ENCODE measurements around the gene RAPGEF6.
A peak's percentile ranks its signal among the peaks of the same experiment; 100 is the strongest.

Gene RAPGEF6

DNA sequence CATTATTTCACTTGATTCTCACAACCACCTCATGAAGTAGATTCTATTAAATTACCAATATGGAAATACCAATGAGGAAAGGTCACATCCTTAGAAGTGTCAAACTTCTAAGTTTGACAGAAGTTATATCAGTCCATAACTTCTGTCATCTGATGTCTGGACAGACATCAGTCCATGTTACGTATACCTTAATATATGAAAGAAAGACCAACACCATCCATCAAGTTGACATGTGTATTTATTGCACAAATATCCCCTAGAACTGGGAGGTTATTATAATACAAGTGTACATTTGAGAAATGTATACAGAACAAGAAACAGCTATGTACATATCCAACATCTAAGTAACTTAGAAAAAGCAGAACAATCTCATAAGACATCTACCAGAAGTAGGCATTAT lies 6.5 kb upstream of the RAPGEF6 start:
- TF ChIP-seq, protein P1, sequence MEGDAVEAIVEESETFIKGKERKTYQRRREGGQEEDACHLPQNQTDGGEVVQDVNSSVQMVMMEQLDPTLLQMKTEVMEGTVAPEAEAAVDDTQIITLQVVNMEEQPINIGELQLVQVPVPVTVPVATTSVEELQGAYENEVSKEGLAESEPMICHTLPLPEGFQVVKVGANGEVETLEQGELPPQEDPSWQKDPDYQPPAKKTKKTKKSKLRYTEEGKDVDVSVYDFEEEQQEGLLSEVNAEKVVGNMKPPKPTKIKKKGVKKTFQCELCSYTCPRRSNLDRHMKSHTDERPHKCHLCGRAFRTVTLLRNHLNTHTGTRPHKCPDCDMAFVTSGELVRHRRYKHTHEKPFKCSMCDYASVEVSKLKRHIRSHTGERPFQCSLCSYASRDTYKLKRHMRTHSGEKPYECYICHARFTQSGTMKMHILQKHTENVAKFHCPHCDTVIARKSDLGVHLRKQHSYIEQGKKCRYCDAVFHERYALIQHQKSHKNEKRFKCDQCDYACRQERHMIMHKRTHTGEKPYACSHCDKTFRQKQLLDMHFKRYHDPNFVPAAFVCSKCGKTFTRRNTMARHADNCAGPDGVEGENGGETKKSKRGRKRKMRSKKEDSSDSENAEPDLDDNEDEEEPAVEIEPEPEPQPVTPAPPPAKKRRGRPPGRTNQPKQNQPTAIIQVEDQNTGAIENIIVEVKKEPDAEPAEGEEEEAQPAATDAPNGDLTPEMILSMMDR (IDR thresholded peaks at IDR 0.05; ENCODE audit: extremely low read depth, missing control alignments), result no peak
- DNase-seq (ENCODE audit: low spot score), result no peak

DNA sequence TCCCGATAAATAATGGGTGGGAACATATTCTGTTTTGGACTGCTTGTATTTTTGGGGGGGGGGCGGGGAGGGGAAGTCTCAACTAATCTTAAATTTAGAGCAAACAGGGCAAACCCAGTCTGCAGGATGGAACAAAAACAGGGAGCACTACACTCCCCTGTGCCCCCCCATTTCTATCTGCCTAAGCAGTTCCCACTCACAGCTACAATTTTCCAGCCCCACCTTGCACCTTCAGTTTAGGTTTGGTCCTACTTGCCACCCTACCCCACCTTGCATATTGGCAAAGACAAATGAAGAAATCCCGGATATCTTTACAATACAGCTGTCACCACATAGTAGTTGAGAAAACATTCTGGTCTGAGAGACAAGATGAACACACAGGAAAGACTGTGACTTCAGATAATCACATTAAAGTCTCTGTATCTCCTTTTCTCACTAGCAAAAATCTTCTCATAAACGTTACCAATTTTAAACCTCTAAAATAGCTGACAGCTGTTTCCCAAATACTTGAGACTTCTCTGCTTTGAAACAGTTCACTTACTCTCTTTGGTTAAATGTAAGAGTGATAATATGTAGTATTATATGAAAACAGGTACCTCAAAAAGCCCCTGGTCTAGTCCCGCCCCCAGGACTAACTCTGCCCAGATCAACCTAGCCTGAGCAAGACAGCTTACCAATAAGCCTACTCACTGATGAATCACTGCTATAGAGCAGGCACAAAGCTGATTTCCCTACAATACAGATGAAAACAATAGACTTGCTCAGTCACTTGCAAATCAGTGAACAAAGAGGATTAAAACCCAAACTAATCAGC lies 5.2 kb upstream of the RAPGEF6 start:
- TF ChIP-seq, protein P1 (IDR thresholded peaks at IDR 0.05; ENCODE audit: extremely low read depth, missing control alignments), result no peak
- DNase-seq (ENCODE audit: low spot score), result peak; percentile 38

DNA sequence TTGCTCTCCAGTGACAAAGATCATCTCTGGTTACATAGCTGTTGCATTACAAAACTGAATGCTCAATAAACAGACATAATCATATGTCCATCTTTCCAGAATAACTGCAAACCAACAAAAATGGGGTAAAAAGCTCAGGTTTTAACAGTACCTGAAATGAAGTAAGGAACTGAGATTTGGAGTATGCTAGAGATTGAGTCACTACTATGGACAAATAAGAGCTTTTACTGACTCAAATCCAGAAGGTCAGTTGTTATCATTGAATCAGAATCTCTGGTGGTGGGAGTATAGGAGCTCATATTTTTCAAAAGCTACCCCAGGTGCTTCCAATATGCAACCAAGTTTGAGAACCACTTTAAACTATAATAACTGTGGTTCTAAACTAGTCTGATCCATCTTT lies 4.1 kb upstream of the RAPGEF6 start:
- TF ChIP-seq, protein P1 (IDR thresholded peaks at IDR 0.05; ENCODE audit: extremely low read depth, missing control alignments), result no peak
- DNase-seq (ENCODE audit: low spot score), result no peak

DNA sequence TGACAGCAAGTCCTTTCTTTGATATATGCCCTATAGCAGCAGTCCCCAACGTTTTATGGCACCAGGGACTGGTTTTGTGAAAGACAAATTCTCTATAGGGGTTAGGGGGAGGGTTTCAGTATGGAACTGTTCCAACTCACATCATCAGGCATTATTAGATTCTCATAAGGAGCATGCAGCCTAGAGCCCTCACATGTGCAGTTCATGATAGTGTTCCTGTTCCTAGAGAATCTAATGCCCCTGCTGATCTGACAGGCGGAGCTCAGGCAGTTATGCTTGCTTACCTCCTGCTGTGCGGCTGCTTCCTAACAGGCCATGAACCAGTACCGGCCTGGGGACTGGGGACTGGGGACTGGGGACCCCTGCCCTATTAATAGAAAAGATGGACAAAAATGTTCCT lies 2.7 kb upstream of the RAPGEF6 start:
- no peak for DNase-seq (ENCODE audit: low spot score)
- TF ChIP-seq, protein P1 (IDR thresholded peaks at IDR 0.05; ENCODE audit: extremely low read depth, missing control alignments), result no peak

DNA sequence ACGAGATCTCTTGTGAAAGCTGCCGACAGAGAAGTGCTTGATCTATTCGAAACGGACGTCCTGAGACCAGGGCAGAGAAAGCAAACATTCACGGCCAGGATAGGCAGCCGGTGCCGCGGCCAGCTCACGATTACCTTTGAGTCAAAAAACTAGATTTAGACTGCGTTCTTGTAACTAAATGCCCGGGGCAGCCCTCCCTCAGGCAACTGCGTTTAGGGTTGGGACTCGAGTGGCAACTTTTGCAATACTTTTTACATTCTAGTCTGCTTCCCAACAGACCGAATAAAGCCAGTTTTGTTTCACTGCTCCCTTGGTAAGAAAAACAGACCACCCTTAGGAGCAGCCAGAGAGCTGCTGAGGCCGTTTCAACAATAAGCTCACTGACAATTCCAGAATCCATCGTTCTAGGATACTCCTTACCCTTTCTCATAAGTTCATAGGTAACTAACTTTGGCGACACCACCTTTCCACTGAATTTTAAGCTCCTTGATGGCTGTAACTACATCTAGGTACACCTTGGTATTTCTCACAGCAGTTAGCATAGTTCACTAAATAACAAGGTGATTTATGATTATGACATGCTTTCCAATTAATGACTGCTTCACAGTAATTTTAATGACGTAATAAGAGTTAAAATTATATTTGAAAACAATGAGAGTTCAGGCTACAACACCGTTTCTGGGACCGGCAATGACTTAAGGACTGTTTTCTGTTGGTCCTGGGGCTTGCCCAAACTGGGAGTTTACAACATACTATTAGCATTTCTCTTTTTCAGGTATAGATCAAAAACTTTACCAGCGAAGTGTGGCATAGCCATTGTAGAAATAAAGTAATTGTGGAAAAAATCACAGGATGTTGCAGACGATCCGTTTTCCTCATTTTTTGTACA lies 899 bp upstream of the RAPGEF6 start:
- TF ChIP-seq, protein P1 (IDR thresholded peaks at IDR 0.05; ENCODE audit: extremely low read depth, missing control alignments), result no peak
- DNase-seq (ENCODE audit: low spot score), result no peak

DNA sequence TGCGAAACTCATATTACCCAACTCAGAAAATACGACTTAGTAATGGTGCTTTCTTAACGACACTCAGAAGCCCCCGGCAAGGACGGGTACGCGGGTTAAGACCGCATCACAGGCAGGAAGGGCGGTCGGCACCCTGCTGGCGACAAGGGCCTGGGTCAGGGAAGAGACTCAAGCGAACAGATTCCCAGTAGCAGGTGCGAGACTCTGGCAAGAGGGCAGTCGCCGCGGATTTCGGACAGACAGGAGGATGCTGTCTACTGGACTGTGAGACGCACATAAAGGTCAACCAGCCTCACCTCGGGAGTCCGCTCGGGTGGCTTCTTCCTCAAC lies 398 bp downstream of the RAPGEF6 start:
- peak; percentile 10 for DNase-seq (ENCODE audit: low spot score)
- TF ChIP-seq, protein P1 (IDR thresholded peaks at IDR 0.05; ENCODE audit: extremely low read depth, missing control alignments), result no peak

DNA sequence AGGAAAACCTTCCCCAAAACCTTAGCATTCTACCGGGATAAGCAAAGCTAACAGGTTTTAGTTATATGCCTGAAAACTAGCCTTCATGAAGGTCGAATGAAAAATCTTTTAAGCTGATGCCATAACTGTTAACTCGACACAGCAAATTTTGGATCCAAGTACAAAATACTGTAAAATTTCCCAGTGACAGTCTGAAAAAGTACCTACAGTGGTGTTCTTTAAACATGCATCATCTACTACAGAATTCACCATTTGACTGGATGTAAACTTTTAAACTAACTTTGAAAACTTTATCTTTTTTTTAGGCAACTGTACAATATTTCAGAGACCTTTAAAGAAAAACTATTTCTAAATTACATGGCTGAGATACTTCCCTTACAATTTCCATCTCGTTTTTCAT lies 791 bp downstream of the RAPGEF6 start:
- DNase-seq (ENCODE audit: low spot score), result no peak
- TF ChIP-seq, protein P1 (IDR thresholded peaks at IDR 0.05; ENCODE audit: extremely low read depth, missing control alignments), result no peak

Data from GM20000 (cell line).